ENCODE results near the gene SAP30. TPM values are rescaled to one million over a fixed set of nuclear protein-coding genes. Genes with fewer than 3 reads are reported as not detected.

The SAP30 gene
- total RNA-seq, 1 donor from 2014 or later: 27.7 TPM

GRCh38 chr4:173415885-173416653 lies 45.3 kb downstream of the SAP30 start:
- DNase-seq: peak; percentile 31

GRCh38 chr4:173417833-173418232 lies 47.1 kb downstream of the SAP30 start:
- peak; percentile 21 for DNase-seq

DNA sequence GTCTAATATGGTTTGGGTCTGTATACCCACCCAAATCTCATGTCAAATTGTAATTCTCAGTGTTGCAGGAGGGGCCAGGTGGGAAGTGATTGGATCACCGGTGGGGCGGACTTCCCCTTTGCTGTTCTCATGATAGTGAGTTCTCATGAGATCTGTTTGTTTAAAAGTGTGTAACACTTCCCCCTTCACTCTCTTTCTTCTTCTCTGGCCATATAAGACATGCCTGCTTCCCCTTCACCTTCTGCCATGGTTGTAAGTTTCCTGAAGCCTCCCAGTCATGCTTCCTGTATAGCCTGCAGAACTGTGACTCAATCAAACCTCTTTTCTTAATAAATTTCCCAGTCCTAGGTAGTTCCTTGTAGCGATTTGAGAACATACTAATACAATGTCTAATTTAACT lies 47.9 kb downstream of the SAP30 start:
- peak; percentile 70 for DNase-seq

DNA sequence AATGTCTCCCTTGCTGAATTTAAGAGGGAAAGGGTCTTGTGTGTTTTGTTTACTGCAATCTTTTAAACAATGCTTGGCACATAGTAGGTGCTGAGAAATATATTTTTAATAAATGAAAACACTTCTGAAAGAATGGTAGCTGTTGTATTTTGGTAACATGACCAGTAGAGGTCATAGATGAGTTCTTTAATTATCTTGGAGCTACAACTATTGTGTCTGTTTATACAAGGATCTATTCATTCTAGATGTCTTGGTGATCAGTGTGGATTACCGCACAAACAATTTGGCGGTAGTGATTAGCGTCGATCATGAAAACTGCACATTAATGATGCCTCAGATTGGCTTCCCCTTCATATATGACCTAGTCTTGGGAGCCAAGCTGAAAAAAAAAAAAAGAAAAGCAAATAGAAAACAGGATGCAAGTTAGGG lies 49.6 kb downstream of the SAP30 start:
- DNase-seq: peak; percentile 54

GRCh38 chr4:173420801-173421200 lies 50.0 kb downstream of the SAP30 start:
- DNase-seq: no peak

DNA sequence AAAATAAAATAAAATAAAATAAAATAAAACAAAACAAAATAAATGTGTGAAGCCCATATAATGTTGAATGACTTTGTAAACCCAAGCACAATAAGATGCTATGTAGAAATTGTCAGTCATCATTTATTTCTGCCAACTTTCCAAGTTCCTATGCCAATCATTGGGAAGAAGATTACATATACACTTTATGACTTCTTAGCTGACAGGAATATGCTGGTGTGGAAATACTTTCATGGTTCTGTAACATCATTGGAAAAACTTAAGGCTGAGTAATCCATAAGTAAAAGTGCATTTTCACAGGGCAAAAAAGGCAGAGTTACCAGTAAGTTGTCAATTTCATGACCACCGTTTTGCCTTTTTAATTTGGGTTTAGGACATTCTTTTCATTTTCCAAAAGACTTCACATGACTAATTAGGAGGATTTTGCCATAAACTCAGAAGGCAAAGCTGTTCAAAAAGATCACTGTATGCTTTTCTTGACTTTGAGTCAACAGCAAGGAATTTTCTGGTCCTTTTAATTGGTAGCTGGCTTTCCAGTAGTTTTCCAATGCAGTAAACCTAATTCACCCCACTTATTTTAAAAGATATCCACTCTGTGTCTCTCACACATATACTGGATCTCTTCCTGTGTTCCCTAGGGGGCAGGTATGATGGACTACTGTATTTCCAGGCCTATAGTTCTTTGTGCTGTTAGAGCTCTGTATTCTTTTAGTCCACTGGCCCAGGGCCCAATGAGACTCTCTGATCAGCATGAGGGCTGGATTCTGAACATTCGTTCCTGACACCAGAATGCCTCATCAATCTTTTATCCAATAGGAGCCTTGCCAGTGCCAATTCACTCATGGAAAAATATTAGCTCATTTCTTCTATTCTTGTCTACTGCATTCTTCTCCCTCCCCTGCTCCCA lies 54.4 kb downstream of the SAP30 start:
- DNase-seq: no peak

DNA sequence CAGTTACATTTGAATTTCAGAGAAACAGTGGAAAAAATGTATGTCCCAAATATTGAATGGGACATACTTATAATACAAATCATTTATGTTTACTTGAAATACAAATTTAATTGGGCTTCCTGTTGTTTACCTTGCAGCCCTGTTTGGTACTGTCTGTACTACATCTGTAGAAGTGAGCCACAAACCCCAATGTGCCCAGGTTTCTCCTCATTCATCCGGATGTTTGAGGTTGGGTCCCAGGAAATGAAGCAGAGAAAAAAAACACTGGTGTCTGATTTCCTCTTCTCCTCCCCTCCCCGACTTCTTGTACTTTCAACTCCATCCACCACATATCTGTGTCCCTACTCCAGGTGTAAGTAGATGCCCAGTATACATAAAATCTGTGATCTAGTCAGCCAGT lies 55.3 kb downstream of the SAP30 start:
- DNase-seq: no peak

Other genes with a start within 250 kb of the SAP30 start
- 29.3 and 53.8 TPM in 2 replicates for gene GALNT7, start 202.1 kb upstream of the SAP30 start, total RNA-seq
- 90.9 and 215 TPM in 2 replicates for gene HMGB2, start 36.6 kb upstream of the SAP30 start, total RNA-seq
- under 0.01 TPM in 1 of 2 replicates, not detected in the other for gene SCRG1, start 28.2 kb downstream of the SAP30 start, total RNA-seq
- not detected in 2 replicates for gene HAND2, start 159.3 kb downstream of the SAP30 start, total RNA-seq

All from dermis blood vessel endothelial cell (primary cell).